Vein endothelial cell (primary cell): Measurements from ENCODE around the gene ZDHHC3. TPM values are rescaled to one million over a fixed set of nuclear protein-coding genes. Genes with fewer than 3 reads are reported as not detected.

Source experiments
- total RNA-seq: library from RNA; depleted of rRNA; stranded (reverse); fragments of >200 nt; gene quantifications from 2 replicates; pipeline ENCODE4 v1.2.3, GENCODE V29; 2012

Gene ZDHHC3
- 84.4 and 89.5 TPM in 2 replicates for total RNA-seq

GRCh38 chr3:44976002-44976815, at the start of gene ZDHHC3, which contains the start of gene EXOSC7:
Gene ZDHHC3 (minus strand): TSS chr3:44976174. CDS start chr3:44959436, 16,738 bp downstream.
Gene EXOSC7 (plus strand): TSS chr3:44976244. CDS start chr3:44976278, 34 bp downstream.

Other genes starting within 250 kb of the ZDHHC3 start
- 4.6 and 6.5 TPM in 2 replicates for gene ZNF501, start 246.5 kb downstream of the ZDHHC3 start, total RNA-seq
- gene KIAA1143, start 214.6 kb downstream of the ZDHHC3 start, total RNA-seq: 22.5 and 26.2 TPM in 2 replicates
- 6.2 and 8.8 TPM in 2 replicates for gene KIF15, start 214.4 kb downstream of the ZDHHC3 start, total RNA-seq
- 5.7 and 11.1 TPM in 2 replicates for gene TMEM42, start 114.3 kb downstream of the ZDHHC3 start, total RNA-seq
- gene TGM4, start 101.6 kb downstream of the ZDHHC3 start, total RNA-seq: 0.10 and 0.33 TPM in 2 replicates
- 31.4 and 33.0 TPM in 2 replicates for gene EXOSC7, start 70 bp upstream of the ZDHHC3 start, total RNA-seq
- gene CLEC3B, start 50.1 kb upstream of the ZDHHC3 start, total RNA-seq: 1.4 and 2.6 TPM in 2 replicates
- 0.96 and 0.98 TPM in 2 replicates for gene CDCP1, start 170.2 kb upstream of the ZDHHC3 start, total RNA-seq